ENCODE data around the gene GALNT4.

The GALNT4 gene

GRCh38 chr12:89528434-89528833 is 3.8 kb upstream of the GALNT4 start:
- peak; percentile 23 for DNase-seq

GRCh38 chr12:89525824-89526770 is 1.5 kb upstream of the GALNT4 start, which contains the start of gene POC1B:
Gene POC1B, minus strand, starts transcription at chr12:89526047. Its CDS starts 152 bp downstream, at chr12:89525895.
- DNase-seq = peak; percentile 75

- DNase-seq = no peak
Measured at GRCh38 chr12:89525305-89525823, 768 bp upstream of the GALNT4 start.

- no peak for DNase-seq
Measured at GRCh38 chr12:89523843-89524540, 604 bp downstream of the GALNT4 start.

- DNase-seq = no peak
Measured at GRCh38 chr12:89523393-89523792, 1.2 kb downstream of the GALNT4 start.

GRCh38 chr12:89521364-89522223 is 3.0 kb downstream of the GALNT4 start:
- no peak for DNase-seq

- no peak for DNase-seq
Measured at GRCh38 chr12:89517720-89518119, 6.9 kb downstream of the GALNT4 start.

GRCh38 chr12:89516633-89517032 is 8.0 kb downstream of the GALNT4 start:
- DNase-seq = no peak

- DNase-seq = no peak
Measured at GRCh38 chr12:89514751-89515150, 9.8 kb downstream of the GALNT4 start.

GRCh38 chr12:89513544-89513943 is 11.1 kb downstream of the GALNT4 start:
- DNase-seq = no peak

- DNase-seq = no peak
Measured at GRCh38 chr12:89507015-89507824, 17.4 kb downstream of the GALNT4 start.

GRCh38 chr12:89506050-89506449 is 18.5 kb downstream of the GALNT4 start:
- DNase-seq = no peak

GRCh38 chr12:89504560-89505346 is 19.8 kb downstream of the GALNT4 start:
- no peak for DNase-seq

GRCh38 chr12:89501793-89502192 is 22.8 kb downstream of the GALNT4 start:
- no peak for DNase-seq

GRCh38 chr12:89499857-89500256 is 24.7 kb downstream of the GALNT4 start:
- DNase-seq = no peak

- DNase-seq = no peak
Measured at GRCh38 chr12:89497467-89497866, 27.1 kb downstream of the GALNT4 start.

GRCh38 chr12:89497005-89497404 is 27.6 kb downstream of the GALNT4 start:
- no peak for DNase-seq

GRCh38 chr12:89494411-89495231 is 30.0 kb downstream of the GALNT4 start:
- no peak for DNase-seq

GRCh38 chr12:89493670-89494302 is 30.8 kb downstream of the GALNT4 start:
- DNase-seq = no peak

- no peak for DNase-seq
Measured at GRCh38 chr12:89492883-89493282, 31.7 kb downstream of the GALNT4 start.

Measured in GF-D8 (cell line).